ENCODE data around the gene MRAS. TPM values are rescaled to one million over a fixed set of nuclear protein-coding genes. Genes with fewer than 3 reads are reported as not detected.

MRAS gene
- total and polyA plus RNA-seq, 8 donors = 2.3 to 12.6 (median 4.7) TPM

GRCh38 chr3:138433892-138434275 is 85.5 kb downstream of the MRAS start:
- WGBS, 2 donors = 56 to 58% methylated on average over 16 of the region's 16 CpGs
- H3K9me3 ChIP-seq = no peaks in the 10 kb centered on the region
- peak in 1 of 6 donors; percentile 36 for DNase-seq

GRCh38 chr3:138434276-138434874 is 86.0 kb downstream of the MRAS start, which contains the start of gene ESYT3:
TSS of gene ESYT3 (plus strand) at chr3:138434616. CDS start at chr3:138434799, 183 bp downstream.
- intact Hi-C loops (cut with DNase I) = no loop called here
- 1% methylated on average over 54 of the region's 54 CpGs for WGBS, 2 donors
- no peak for FAIRE-seq

More at GRCh38 chr3:138433892-138434275, 85.5 kb downstream of the MRAS start:
- Histone ChIP-seq H3K27me3 (no peaks in the 10 kb centered on the region), H3K4me3 (peak overlapping the region in 1 of 4 donors; percentile 55), H3K27ac (peak overlapping the region in 1 of 4 donors; percentile 9), H3K36me3 (no peaks in the 10 kb centered on the region), H3K4me1 (no peaks in the 10 kb centered on the region)
- intact Hi-C loops (cut with DNase I) = no loop called here
- FAIRE-seq = no peak
- no peak for ATAC-seq
- TF ChIP-seq CTCF (IDR thresholded peaks at IDR 0.05) = no peak

GRCh38 chr3:138434875-138435772 is 86.7 kb downstream of the MRAS start:
- Histone ChIP-seq H3K27me3 (no peaks in the 10 kb centered on the region), H3K4me3 (peak overlapping the region; percentile 26 to 55 (median 44)), H3K27ac (peak overlapping the region in 1 of 4 donors; percentile 23), H3K36me3 (no peaks in the 10 kb centered on the region), H3K9me3 (no peaks in the 10 kb centered on the region), H3K4me1 (no peaks in the 10 kb centered on the region)
- DNase-seq (peak in 4 of 6 donors; percentile 13 to 72 (median 56)), FAIRE-seq (no peak), ATAC-seq (peak; percentile 51 to 64 (median 52))
- intact Hi-C loops (cut with DNase I) = no loop called here
- 6 to 9% methylated on average over 78 of the region's 78 CpGs for WGBS, 2 donors
- no peak for TF ChIP-seq CTCF (IDR thresholded peaks at IDR 0.05)

More at GRCh38 chr3:138434276-138434874, 86.0 kb downstream of the MRAS start, which contains the start of gene ESYT3:
- H3K4me1 ChIP-seq = no peaks in the 10 kb centered on the region
- H3K27ac ChIP-seq = peak within 1 kb of the TSS in 1 of 4 donors; percentile 23
- H3K36me3 ChIP-seq = no peaks in the 10 kb centered on the region
- no peak for TF ChIP-seq CTCF (IDR thresholded peaks at IDR 0.05)
- peak within 1 kb of the TSS; percentile 26 to 55 (median 44) for H3K4me3 ChIP-seq
- no peaks in the 10 kb centered on the region for H3K27me3 ChIP-seq
- H3K9me3 ChIP-seq = no peaks in the 10 kb centered on the region
- DNase-seq (peak; percentile 80 to 92 (median 87)), ATAC-seq (peak; percentile 94 to 96 (median 94))

DNA sequence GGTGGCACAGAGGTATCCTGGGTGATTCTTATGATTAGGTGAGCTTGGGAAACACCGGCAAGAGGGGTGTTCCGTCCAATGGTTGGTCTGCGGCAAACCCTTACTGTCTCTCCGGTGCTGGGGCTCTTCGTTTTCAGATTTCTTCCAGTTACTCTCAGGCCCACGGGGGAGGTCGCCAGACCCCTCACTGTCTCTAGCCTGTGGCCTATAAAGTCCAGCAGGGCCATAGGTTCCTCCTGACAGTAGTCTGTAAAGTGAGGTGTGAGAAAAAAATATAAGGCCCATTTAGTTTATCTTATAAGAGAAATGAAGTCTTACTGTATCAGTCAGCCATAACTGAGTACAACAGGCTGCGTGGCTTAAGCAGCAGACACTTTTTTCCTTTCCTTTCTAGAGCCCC is 87.5 kb downstream of the MRAS start:
- no peaks in the 10 kb centered on the region for H3K9me3 ChIP-seq
- 77 to 91% methylated on average over 8 of the region's 8 CpGs for WGBS, 2 donors
- no peak for ATAC-seq
- intact Hi-C loops (cut with DNase I) = no loop called here
- FAIRE-seq = no peak
- no peaks in the 10 kb centered on the region for H3K36me3 ChIP-seq
- H3K27me3 ChIP-seq = no peaks in the 10 kb centered on the region
- no peak for DNase-seq
- H3K27ac ChIP-seq = no peak overlapping the region
- TF ChIP-seq CTCF (IDR thresholded peaks at IDR 0.05) = no peak
- H3K4me3 ChIP-seq = peak overlapping the region in 2 of 4 donors; percentile 45 to 55
- no peaks in the 10 kb centered on the region for H3K4me1 ChIP-seq
